HepG2 (cell line): ENCODE data around the gene PSMC5. TPM values are rescaled to one million over a fixed set of nuclear protein-coding genes. Genes with fewer than 3 reads are reported as not detected.
A peak's percentile ranks its signal among the peaks of the same experiment; 100 is the strongest.

Source experiments
- FLYWCH1 ChIP-seq: sonication (generic); formaldehyde crosslinking; IDR thresholded peaks from 2 replicates; pipeline ENCODE4 v1.8.1; 2023; ENCODE audit warnings: mild to moderate bottlenecking, missing genetic modification reagents
- HBP1 ChIP-seq: IDR thresholded peaks from 2 replicates; pipeline ENCODE4 v1.6.1; 2016; ENCODE audit warnings: low read depth, control low read depth
- HCFC1 ChIP-seq: fragments of 150-350 bp; IDR thresholded peaks from 2 replicates; pipeline ENCODE4 v1.6.1; 2014; ENCODE audit warnings: low read depth, low read length
- MTA1 ChIP-seq: sonication (generic); formaldehyde crosslinking; IDR thresholded peaks from 2 replicates; pipeline ENCODE4 v1.4.0; 2020; ENCODE audit warnings: missing genetic modification reagents, mild to moderate bottlenecking, borderline replicate concordance
- PAXIP1 ChIP-seq: sonication (generic); formaldehyde crosslinking; conservative IDR thresholded peaks from 2 replicates; pipeline ENCODE4 v1.4.0; 2020; ENCODE audit warnings: mild to moderate bottlenecking, missing genetic modification reagents, moderate library complexity
- SOX13 ChIP-seq, 3 experiments: fragments of 450-650 bp in 1 of 3; sonication (generic) in 1 of 3; formaldehyde crosslinking in 1 of 3; IDR thresholded peaks in 2 of 3; conservative IDR thresholded peaks in 1 of 3; 2 replicates each; pipeline versions ENCODE4 v1.5.0 to v1.6.1; 2016 to 2020; ENCODE audit warnings: antibody characterized with exemption in 1 of 3, mild to moderate bottlenecking in 1 of 3, missing compliant biosample characterization in 1 of 3, missing genetic modification reagents in 1 of 3, moderate library complexity in 1 of 3
- SRSF9 ChIP-seq: fragments of 200-400 bp; formaldehyde crosslinking; IDR thresholded peaks from 2 replicates; pipeline ENCODE4 v1.6.1; 2018; ENCODE audit warnings: borderline replicate concordance, mild to moderate bottlenecking, low read depth, low read length; ENCODE audit not compliant: insufficient read depth, poor library complexity, severe bottlenecking
- ZBTB40 ChIP-seq, 2 experiments: fragments of 450-650 bp in 1 of 2; sonication (generic) in 1 of 2; formaldehyde crosslinking in 1 of 2; IDR thresholded peaks; 2 replicates each; pipeline versions ENCODE4 v1.6.1 to v1.8.0; 2016 to 2022; ENCODE audit warnings: antibody characterized with exemption in 1 of 2, mild to moderate bottlenecking in 1 of 2, missing genetic modification reagents in 1 of 2
- ZNF260 ChIP-seq: sonication (generic); formaldehyde crosslinking; IDR thresholded peaks from 2 replicates; pipeline ENCODE4 v1.4.0; 2020; ENCODE audit warnings: missing genetic modification reagents, low read depth, mild to moderate bottlenecking, borderline replicate concordance
- ZNF619 ChIP-seq: sonication (generic); formaldehyde crosslinking; IDR thresholded peaks from 2 replicates; pipeline ENCODE4 v1.4.0; 2020; ENCODE audit warnings: mild to moderate bottlenecking, missing genetic modification reagents
- ZNF761 ChIP-seq: sonication (generic); formaldehyde crosslinking; conservative IDR thresholded peaks from 2 replicates; pipeline ENCODE4 v1.4.0; 2020; ENCODE audit warnings: mild to moderate bottlenecking, missing genetic modification reagents
- ZSCAN12 ChIP-seq: sonication (generic); formaldehyde crosslinking; IDR thresholded peaks from 2 replicates; pipeline ENCODE4 v1.9.0; 2021; ENCODE audit warnings: mild to moderate bottlenecking, missing genetic modification reagents
- polyA plus RNA-seq, 8 experiments: library from polyadenylated mRNA; depleted of rRNA in 3 of 8; stranded (reverse) in 7 of 8; unstranded in 1 of 8; fragments of >200 nt; fragmentation: Illumina TruSeq in 4 of 8; extraction: Trizol in 4 of 8; gene quantifications; 2 replicates each; pipeline versions ENCODE4 v1.2.1 to v1.2.3, GENCODE V29; 2011 to 2016; ENCODE audit warnings: low read depth in 4 of 8, missing spikeins in 1 of 8, mixed read lengths in 1 of 8; ENCODE audit not compliant: insufficient read depth in 1 of 8
- total RNA-seq, 5 experiments: library from RNA; depleted of rRNA; stranded (reverse); fragments of >200 nt; fragmentation: Illumina TruSeq; extraction: Trizol; gene quantifications; 2 replicates each; pipeline ENCODE4 v1.2.3, GENCODE V29; 2016; ENCODE audit warnings: low read depth in 1 of 5

PSMC5 gene
- total and polyA plus RNA-seq, 2 of the 13 experiments (the other 11 are each of a cell fraction or from before 2014, with no cell fraction given): 35.3 to 128 TPM

GRCh38 chr17:63841350-63842172 lies 14.3 kb downstream of the PSMC5 start (continued):
- TF ChIP-seq SRSF9: no peak
- 0 out of 2 replicates have a peak, but pooled peaks have one; percentile 65 for TF ChIP-seq ZNF260 (CRISPR knock-in tag)
- TF ChIP-seq ZNF761: 0 out of 2 replicates have a peak, but pooled peaks have one; percentile 1
- 0 out of 2 replicates have a peak, but pooled peaks have one; percentile 9 for TF ChIP-seq HCFC1
- TF ChIP-seq FLYWCH1: no peak
- TF ChIP-seq ZNF619 (CRISPR knock-in tag): no peak
- TF ChIP-seq ZSCAN12 (CRISPR knock-in tag): no peak
- no peak for TF ChIP-seq SOX13 (IDR thresholded peaks at IDR 0.05)
- TF ChIP-seq SOX13 (CRISPR knock-in tag; conservative IDR thresholded peaks at IDR 0.05 in 1 of 2, IDR thresholded peaks at IDR 0.05 in 1 of 2): no peak
- TF ChIP-seq ZBTB40 (IDR thresholded peaks at IDR 0.05): no peak
- TF ChIP-seq ZBTB40 (CRISPR knock-in tag; IDR thresholded peaks at IDR 0.05): peak; percentile 88
- TF ChIP-seq PAXIP1: peak; percentile 37; the same call in 1 of the 2 replicates
- peak; percentile 35; the same call in 1 of the 2 replicates for TF ChIP-seq HBP1
- peak; percentile 40; the same call in 1 of the 2 replicates for TF ChIP-seq MTA1
